ENCODE data around the gene SHPK. TPM values are rescaled to one million over a fixed set of nuclear protein-coding genes. Genes with fewer than 3 reads are reported as not detected.
"Not testable (repeated sequence)": the region's sequence is repeated elsewhere in the genome, so short reads cannot be mapped to it uniquely, and the experiment has no call there.

The SHPK gene
- total RNA-seq, 4 donors from 2014 or later: 9.4 to 25.5 (median 12.1) TPM

GRCh38 chr17:3590768-3591167 is 45.3 kb downstream of the SHPK start:
- DNase-seq (ENCODE audit: low spot score) (no peak), ATAC-seq (ENCODE audit: low FRiP score) (no peak)
- TF ChIP-seq, protein P1, sequence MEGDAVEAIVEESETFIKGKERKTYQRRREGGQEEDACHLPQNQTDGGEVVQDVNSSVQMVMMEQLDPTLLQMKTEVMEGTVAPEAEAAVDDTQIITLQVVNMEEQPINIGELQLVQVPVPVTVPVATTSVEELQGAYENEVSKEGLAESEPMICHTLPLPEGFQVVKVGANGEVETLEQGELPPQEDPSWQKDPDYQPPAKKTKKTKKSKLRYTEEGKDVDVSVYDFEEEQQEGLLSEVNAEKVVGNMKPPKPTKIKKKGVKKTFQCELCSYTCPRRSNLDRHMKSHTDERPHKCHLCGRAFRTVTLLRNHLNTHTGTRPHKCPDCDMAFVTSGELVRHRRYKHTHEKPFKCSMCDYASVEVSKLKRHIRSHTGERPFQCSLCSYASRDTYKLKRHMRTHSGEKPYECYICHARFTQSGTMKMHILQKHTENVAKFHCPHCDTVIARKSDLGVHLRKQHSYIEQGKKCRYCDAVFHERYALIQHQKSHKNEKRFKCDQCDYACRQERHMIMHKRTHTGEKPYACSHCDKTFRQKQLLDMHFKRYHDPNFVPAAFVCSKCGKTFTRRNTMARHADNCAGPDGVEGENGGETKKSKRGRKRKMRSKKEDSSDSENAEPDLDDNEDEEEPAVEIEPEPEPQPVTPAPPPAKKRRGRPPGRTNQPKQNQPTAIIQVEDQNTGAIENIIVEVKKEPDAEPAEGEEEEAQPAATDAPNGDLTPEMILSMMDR (IDR thresholded peaks at IDR 0.05): no peak

DNA sequence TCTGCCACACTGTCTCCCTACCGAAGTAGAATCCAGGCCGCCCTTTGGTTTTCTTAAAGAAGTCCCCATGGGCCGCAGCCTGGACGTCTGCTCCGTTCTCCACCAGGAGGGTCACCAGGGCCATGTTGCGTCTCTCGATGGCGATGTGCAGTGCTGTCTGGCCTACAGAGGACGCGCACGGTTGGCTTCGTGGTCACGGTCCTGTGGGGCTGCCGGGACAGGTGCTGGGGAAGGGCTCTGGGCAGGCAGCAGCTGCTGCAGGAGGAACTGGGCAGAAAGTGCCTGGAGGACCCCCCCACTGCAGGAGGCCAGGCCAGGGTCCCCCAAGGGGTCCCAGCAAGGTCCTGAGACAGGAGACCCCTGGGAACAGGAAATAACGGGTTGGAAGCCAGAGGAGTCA is 45.8 kb downstream of the SHPK start:
- ATAC-seq (ENCODE audit: low FRiP score): no peak
- TF ChIP-seq, protein P1 (IDR thresholded peaks at IDR 0.05): no peak
- DNase-seq (ENCODE audit: low spot score): no peak

- TF ChIP-seq, protein P1 (IDR thresholded peaks at IDR 0.05): no peak
- no peak for DNase-seq (ENCODE audit: low spot score)
- no peak for ATAC-seq (ENCODE audit: low FRiP score)
Measured at GRCh38 chr17:3589784-3590183, 46.3 kb downstream of the SHPK start.

- ATAC-seq (ENCODE audit: low FRiP score) (no peak), DNase-seq (ENCODE audit: low spot score) (no peak)
- TF ChIP-seq, protein P1 (IDR thresholded peaks at IDR 0.05): no peak
Measured at GRCh38 chr17:3585826-3586225, 50.2 kb downstream of the SHPK start.

DNA sequence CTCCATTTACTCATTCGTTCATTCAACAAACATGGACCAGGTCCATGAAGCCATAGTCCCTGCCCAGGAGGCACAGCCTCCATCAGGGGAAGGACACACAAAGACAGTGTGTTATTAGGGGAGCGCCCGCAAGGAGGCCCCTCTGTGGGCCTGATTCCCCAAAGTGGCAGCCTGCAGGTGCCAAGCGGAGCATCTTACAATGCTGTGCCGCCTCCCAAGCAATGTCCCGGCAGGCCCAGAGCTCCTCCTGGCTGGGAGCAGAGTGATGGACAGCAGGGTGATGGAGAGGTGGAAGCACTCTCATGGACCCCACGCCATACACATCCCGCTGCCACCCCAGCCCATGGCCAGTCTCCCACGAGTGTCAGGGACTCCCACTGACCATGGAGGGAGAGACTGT is 52.6 kb downstream of the SHPK start:
- TF ChIP-seq, protein P1 (IDR thresholded peaks at IDR 0.05): no peak
- DNase-seq (ENCODE audit: low spot score): no peak
- ATAC-seq (ENCODE audit: low FRiP score): no peak

DNA sequence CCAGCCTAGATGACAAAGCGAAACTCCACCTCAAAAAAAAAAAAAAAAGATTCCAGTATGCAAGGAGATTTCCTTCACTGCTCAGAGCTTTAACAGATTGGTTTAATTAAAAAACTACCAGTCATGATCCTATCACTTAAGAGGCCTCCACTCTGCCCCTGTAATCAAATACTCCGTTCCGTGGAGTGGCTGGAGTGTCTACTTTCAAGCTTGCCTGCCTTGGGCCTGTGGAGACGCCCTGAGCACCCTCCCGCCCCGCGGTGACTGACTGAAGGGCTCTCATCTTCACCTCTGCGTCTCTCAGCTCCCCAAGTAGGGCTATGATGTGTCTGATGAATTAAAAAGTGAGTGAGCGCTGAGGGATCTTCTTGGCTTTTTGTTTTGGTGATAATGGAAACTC is 53.1 kb downstream of the SHPK start:
- no peak for ATAC-seq (ENCODE audit: low FRiP score)
- TF ChIP-seq, protein P1 (IDR thresholded peaks at IDR 0.05): no peak
- no peak for DNase-seq (ENCODE audit: low spot score)

DNA sequence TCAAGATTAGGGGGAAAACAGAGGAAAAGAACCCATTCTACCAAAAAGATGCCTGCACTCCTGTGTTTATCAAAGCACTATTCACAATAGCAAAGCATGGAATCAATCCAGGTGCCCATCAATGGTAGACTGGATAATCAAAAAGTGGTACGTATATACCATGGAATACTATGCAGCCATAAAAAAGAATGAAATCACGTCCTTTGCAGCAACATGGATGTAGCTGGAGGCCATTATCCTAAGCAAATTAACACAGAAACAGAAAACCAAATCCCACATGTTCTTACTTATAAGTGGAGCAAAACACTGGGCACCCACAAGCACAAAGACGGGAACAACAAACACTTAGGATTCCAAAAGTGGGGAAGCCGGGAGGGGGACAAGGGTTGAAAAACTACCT is 57.4 kb downstream of the SHPK start:
- ATAC-seq (ENCODE audit: low FRiP score); DNase-seq (ENCODE audit: low spot score): not testable (repeated sequence)

DNA sequence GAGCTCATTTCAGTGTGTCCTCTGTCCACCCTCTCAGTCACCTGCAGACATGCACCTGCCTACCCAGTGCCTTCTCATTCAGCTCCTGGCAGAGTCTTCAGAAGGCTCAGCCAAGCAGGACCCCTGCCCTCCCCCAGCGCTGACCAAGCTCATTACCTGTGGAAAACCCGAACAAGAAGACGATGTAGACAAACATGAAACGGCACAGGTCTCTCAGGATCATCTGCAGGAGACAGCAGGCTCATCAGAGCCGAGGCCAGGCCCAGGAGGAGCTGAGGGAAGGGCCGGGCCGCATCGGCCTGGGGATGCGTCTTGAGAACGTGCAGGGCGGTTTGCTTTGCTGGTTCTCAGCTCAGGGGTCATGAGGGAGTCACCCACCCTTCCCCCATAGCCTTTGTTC is 59.1 kb downstream of the SHPK start:
- DNase-seq (ENCODE audit: low spot score): no peak
- TF ChIP-seq, protein P1 (IDR thresholded peaks at IDR 0.05): no peak
- ATAC-seq (ENCODE audit: low FRiP score): no peak
